ENCODE results near the gene KLF3. TPM values are rescaled to one million over a fixed set of nuclear protein-coding genes. Genes with fewer than 3 reads are reported as not detected.

Gene KLF3
- total and polyA plus RNA-seq, 2 donors from 2014 or later: 9.3 to 87.7 TPM

DNA sequence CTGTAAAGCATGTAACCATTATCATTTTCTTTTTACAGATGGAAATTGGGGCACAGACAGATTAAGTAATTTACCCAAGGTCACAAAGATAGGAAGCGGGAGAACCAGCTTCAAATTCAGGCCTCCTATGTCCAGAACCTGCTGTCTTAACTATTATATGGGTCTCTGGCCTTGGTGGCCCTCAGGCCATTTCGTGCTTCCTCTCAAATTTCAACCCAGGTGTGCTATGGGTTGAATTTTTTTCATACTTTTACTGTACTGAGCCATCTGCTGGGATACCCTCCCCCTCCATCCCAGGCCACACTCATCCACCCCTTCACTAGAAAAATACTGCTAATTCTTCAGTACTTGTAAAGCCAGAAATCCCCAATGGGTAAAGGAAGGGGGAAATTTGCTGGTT is 42.3 kb downstream of the KLF3 start:
- FAIRE-seq: no peak

GRCh38 chr4:38710053-38710452 is 46.1 kb downstream of the KLF3 start:
- no peak for DNase-seq
- Histone ChIP-seq H3K9ac (ENCODE audit: low read length in 3 of 3) (no peak overlapping the region), H3K27me3 (ENCODE audit: control insufficient read depth, insufficient read depth, low read length) (no peaks in the 10 kb centered on the region), H3K4me1 (ENCODE audit: control insufficient read depth in 2 of 3, insufficient read depth in 2 of 3, low read depth in 1 of 3, low read length in 3 of 3) (no peaks in the 10 kb centered on the region), H3K36me3 (ENCODE audit: control insufficient read depth in 2 of 3, insufficient read depth in 3 of 3, low read length in 3 of 3) (no peaks in the 10 kb centered on the region), H3K4me3 (ENCODE audit: low read length in 3 of 3) (no peak overlapping the region), H3K27ac (ENCODE audit: low read depth in 2 of 2, low read length in 2 of 2) (no peak overlapping the region), H3K9me3 (ENCODE audit: control insufficient read depth in 2 of 3, insufficient read depth in 1 of 3, low read length in 3 of 3) (no peaks in the 10 kb centered on the region)
- intact Hi-C loops (cut with DNase I): no loop called here
- TF ChIP-seq, protein P1, sequence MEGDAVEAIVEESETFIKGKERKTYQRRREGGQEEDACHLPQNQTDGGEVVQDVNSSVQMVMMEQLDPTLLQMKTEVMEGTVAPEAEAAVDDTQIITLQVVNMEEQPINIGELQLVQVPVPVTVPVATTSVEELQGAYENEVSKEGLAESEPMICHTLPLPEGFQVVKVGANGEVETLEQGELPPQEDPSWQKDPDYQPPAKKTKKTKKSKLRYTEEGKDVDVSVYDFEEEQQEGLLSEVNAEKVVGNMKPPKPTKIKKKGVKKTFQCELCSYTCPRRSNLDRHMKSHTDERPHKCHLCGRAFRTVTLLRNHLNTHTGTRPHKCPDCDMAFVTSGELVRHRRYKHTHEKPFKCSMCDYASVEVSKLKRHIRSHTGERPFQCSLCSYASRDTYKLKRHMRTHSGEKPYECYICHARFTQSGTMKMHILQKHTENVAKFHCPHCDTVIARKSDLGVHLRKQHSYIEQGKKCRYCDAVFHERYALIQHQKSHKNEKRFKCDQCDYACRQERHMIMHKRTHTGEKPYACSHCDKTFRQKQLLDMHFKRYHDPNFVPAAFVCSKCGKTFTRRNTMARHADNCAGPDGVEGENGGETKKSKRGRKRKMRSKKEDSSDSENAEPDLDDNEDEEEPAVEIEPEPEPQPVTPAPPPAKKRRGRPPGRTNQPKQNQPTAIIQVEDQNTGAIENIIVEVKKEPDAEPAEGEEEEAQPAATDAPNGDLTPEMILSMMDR (IDR thresholded peaks at IDR 0.05; ENCODE audit: borderline replicate concordance, extremely low read depth, insufficient read depth): no peak
- FAIRE-seq: no peak

More for the DNA sequence above, 42.3 kb downstream of the KLF3 start:
- Histone ChIP-seq H3K27me3 (ENCODE audit: control insufficient read depth, insufficient read depth, low read length) (no peaks in the 10 kb centered on the region), H3K9me3 (ENCODE audit: control insufficient read depth in 2 of 3, insufficient read depth in 1 of 3, low read length in 3 of 3) (no peaks in the 10 kb centered on the region), H3K36me3 (ENCODE audit: control insufficient read depth in 2 of 3, insufficient read depth in 3 of 3, low read length in 3 of 3) (no peaks in the 10 kb centered on the region), H3K4me3 (ENCODE audit: low read length in 3 of 3) (no peak overlapping the region), H3K27ac (ENCODE audit: low read depth in 2 of 2, low read length in 2 of 2) (no peak overlapping the region), H3K4me1 (ENCODE audit: control insufficient read depth in 2 of 3, insufficient read depth in 2 of 3, low read depth in 1 of 3, low read length in 3 of 3) (peaks cover 0 to 2% (median 0%) of the 10 kb centered on the region in 3 donors), H3K9ac (ENCODE audit: low read length in 3 of 3) (no peak overlapping the region)
- DNase-seq: no peak
- TF ChIP-seq, protein P1 (IDR thresholded peaks at IDR 0.05; ENCODE audit: borderline replicate concordance, extremely low read depth, insufficient read depth): no peak
- intact Hi-C loops (cut with DNase I): no loop called here

DNA sequence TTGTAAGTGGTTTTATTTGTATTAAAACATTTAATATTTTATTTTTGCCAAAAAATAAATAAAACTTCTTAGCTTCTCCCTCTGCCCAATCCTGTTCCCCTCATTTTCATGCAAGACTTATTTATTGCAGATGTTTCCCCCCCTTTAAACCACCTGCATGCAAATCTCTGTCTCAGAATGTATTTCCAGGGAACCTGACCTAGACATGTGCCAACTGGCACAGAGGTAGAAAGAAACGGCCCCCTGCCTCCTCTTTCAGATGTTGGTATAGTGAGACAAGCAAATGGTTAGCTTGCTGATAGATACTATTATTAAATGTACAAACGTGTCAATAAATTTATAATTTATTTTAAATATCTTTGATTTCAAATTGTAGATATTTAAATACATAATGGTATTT is 47.1 kb downstream of the KLF3 start:
- intact Hi-C loops (cut with DNase I): no loop called here
- H3K27me3 ChIP-seq (ENCODE audit: control insufficient read depth, insufficient read depth, low read length): no peaks in the 10 kb centered on the region
- H3K36me3 ChIP-seq (ENCODE audit: control insufficient read depth in 2 of 3, insufficient read depth in 3 of 3, low read length in 3 of 3): no peaks in the 10 kb centered on the region
- TF ChIP-seq, protein P1 (IDR thresholded peaks at IDR 0.05; ENCODE audit: borderline replicate concordance, extremely low read depth, insufficient read depth): no peak
- no peak for FAIRE-seq
- no peaks in the 10 kb centered on the region for H3K9me3 ChIP-seq (ENCODE audit: control insufficient read depth in 2 of 3, insufficient read depth in 1 of 3, low read length in 3 of 3)
- no peak overlapping the region for H3K9ac ChIP-seq (ENCODE audit: low read length in 3 of 3)
- no peak overlapping the region for H3K4me3 ChIP-seq (ENCODE audit: low read length in 3 of 3)
- no peak overlapping the region for H3K27ac ChIP-seq (ENCODE audit: low read depth in 2 of 2, low read length in 2 of 2)
- no peak for DNase-seq
- no peaks in the 10 kb centered on the region for H3K4me1 ChIP-seq (ENCODE audit: control insufficient read depth in 2 of 3, insufficient read depth in 2 of 3, low read depth in 1 of 3, low read length in 3 of 3)

DNA sequence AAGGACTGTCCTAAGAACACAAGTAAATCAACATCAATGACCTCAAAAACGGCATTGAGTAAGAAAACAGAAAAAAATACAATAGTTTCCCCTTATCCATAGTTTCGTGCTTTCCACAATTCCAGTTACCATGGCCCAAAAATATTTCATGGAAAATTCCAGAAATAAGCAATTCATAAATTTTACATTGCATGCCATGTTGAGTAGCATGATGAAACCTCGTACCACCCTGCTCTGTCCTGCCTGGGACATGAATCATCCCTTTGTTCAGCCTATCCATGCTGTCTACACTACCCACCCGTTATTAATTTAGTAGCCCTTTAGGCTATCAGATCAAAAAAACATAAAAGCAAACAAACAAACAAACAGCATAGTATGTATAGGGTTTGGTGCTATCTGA is 51.1 kb downstream of the KLF3 start:
- no peaks in the 10 kb centered on the region for H3K36me3 ChIP-seq (ENCODE audit: control insufficient read depth in 2 of 3, insufficient read depth in 3 of 3, low read length in 3 of 3)
- H3K4me3 ChIP-seq (ENCODE audit: low read length in 3 of 3): no peak overlapping the region
- no peak overlapping the region for H3K27ac ChIP-seq (ENCODE audit: low read depth in 2 of 2, low read length in 2 of 2)
- no peak overlapping the region for H3K9ac ChIP-seq (ENCODE audit: low read length in 3 of 3)
- intact Hi-C loops (cut with DNase I): no loop called here
- no peaks in the 10 kb centered on the region for H3K27me3 ChIP-seq (ENCODE audit: control insufficient read depth, insufficient read depth, low read length)
- H3K9me3 ChIP-seq (ENCODE audit: control insufficient read depth in 2 of 3, insufficient read depth in 1 of 3, low read length in 3 of 3): no peaks in the 10 kb centered on the region
- no peak for FAIRE-seq
- H3K4me1 ChIP-seq (ENCODE audit: control insufficient read depth in 2 of 3, insufficient read depth in 2 of 3, low read depth in 1 of 3, low read length in 3 of 3): no peaks in the 10 kb centered on the region
- TF ChIP-seq, protein P1 (IDR thresholded peaks at IDR 0.05; ENCODE audit: borderline replicate concordance, extremely low read depth, insufficient read depth): no peak
- DNase-seq: no peak

Measured in kidney (tissue), 14 donors.